ENCODE measurements around the gene HNRNPL.

DNA sequence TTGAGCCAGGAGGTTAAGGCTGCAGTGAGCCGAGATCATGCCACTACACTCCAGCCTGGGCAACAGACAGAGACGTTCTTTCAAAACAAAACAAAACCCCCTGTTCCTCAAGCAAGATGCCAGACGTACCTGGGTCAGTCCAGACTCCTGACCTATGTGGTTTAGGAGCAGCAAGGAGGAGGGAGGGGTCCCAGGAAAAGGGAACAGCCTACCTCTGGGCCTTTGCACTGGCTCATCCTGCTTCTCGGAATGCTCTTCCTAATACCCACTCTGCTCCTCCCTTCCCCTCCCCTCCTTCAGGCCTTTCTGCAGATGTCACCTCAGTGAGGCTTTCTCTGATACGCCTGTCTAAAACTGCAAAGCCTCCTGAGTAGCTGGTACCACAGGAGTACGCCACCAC, 18.8 kb upstream of the HNRNPL start:
- no peak for TF ChIP-seq POLR2AphosphoS5 (IDR thresholded peaks at IDR 0.05; ENCODE audit: insufficient read depth in 1 of 2, low read depth in 1 of 2)
- TF ChIP-seq, protein P1, sequence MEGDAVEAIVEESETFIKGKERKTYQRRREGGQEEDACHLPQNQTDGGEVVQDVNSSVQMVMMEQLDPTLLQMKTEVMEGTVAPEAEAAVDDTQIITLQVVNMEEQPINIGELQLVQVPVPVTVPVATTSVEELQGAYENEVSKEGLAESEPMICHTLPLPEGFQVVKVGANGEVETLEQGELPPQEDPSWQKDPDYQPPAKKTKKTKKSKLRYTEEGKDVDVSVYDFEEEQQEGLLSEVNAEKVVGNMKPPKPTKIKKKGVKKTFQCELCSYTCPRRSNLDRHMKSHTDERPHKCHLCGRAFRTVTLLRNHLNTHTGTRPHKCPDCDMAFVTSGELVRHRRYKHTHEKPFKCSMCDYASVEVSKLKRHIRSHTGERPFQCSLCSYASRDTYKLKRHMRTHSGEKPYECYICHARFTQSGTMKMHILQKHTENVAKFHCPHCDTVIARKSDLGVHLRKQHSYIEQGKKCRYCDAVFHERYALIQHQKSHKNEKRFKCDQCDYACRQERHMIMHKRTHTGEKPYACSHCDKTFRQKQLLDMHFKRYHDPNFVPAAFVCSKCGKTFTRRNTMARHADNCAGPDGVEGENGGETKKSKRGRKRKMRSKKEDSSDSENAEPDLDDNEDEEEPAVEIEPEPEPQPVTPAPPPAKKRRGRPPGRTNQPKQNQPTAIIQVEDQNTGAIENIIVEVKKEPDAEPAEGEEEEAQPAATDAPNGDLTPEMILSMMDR (IDR thresholded peaks at IDR 0.05): no peak
- TF ChIP-seq POLR2A (IDR thresholded peaks at IDR 0.05): no peak
